VCaP (cell line): ENCODE measurements around the gene EIF2S3.
A peak's percentile ranks its signal among the peaks of the same experiment; 100 is the strongest.

Experiments
- H3K27ac ChIP-seq: fragments of 450-650 bp; 2 replicates; pipeline ENCODE4 v1.5.1; 2017
- CTCF ChIP-seq: fragments of 450-650 bp; conservative IDR thresholded peaks from 2 replicates; pipeline ENCODE4 v1.5.1; 2017; ENCODE audit warnings: mild to moderate bottlenecking, moderate library complexity

EIF2S3 gene

GRCh38 chrX:24090300-24091200, 35.8 kb downstream of the EIF2S3 start:
- no peak for TF ChIP-seq CTCF

GRCh38 chrX:24093746-24094145, 39.0 kb downstream of the EIF2S3 start:
- H3K27ac ChIP-seq, result no peak overlapping the region
- TF ChIP-seq CTCF, result no peak

More at GRCh38 chrX:24090300-24091200, 35.8 kb downstream of the EIF2S3 start:
- H3K27ac ChIP-seq, result peak overlapping the region; percentile 76

GRCh38 chrX:24097741-24098260, 43.0 kb downstream of the EIF2S3 start:
- H3K27ac ChIP-seq, result peak overlapping the region; percentile 61; the same call in 1 of the 2 replicates
- TF ChIP-seq CTCF, result no peak

GRCh38 chrX:24098932-24099331, 44.2 kb downstream of the EIF2S3 start:
- no peak for TF ChIP-seq CTCF
- peak overlapping the region; percentile 61 for H3K27ac ChIP-seq

GRCh38 chrX:24099394-24099793, 44.6 kb downstream of the EIF2S3 start:
- peak overlapping the region; percentile 61 for H3K27ac ChIP-seq
- no peak for TF ChIP-seq CTCF

GRCh38 chrX:24100713-24101112, 46.0 kb downstream of the EIF2S3 start:
- no peak overlapping the region; the same call in 1 of the 2 replicates for H3K27ac ChIP-seq
- TF ChIP-seq CTCF, result no peak

- no peak for TF ChIP-seq CTCF
- no peak overlapping the region for H3K27ac ChIP-seq
Measured at GRCh38 chrX:24110069-24110468, 55.3 kb downstream of the EIF2S3 start.
